Retina (tissue), 1 donor: ENCODE results near the gene MTARC1.

ENCODE experiments used
- DNase-seq: peaks from one replicate; pipeline ENCODE4 v3.0.0-alpha.2; 2016

The MTARC1 gene

DNA sequence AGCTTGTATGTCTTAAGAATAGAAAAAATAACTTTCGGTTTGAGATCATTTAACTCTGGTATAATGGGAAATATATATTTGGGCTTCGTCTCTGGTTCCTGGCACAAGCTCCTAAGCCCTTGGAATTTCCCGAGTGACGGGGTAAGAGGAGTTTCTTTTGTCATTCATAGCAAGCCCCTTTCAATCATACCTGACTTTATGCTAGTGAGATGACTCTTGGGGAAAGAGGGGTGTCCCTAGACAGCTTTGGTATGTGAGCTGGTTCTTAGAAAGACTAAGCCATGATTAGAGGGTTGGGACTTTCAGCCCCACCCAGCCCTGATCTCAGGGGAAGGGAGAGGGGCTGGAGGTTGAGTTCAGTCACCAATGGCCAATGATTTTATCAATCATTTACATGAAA lies 13.9 kb upstream of the MTARC1 start:
- no peak for DNase-seq

DNA sequence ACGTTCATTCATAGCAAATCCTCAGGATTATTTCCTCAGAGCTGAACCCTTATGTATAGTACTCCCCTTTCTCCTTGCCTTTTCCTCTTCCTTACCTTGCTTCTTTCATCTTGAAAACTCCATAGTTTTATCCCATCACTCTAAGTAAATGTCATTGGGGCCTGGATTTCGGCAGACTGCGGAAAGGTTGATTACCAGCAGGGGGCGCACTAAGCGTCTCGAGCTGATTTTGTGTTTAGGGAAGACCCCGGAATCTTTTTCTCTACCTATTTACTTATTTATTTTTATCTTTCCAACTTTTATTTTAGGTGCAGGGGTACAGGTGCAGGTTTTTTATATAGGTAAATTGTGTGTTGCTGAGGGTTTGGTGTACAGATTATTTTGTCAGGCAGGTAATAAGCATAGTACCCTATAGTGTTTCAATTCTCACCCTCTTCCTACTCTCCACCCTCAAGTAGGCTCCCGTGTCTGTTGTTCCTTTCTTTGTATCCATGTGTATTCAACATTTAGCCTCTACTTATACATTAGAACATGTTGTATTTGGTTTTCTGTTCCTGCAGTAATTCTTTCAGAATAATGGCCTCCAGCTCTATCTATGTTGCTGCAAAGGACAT lies 11.4 kb upstream of the MTARC1 start:
- peak; percentile 50 for DNase-seq

DNA sequence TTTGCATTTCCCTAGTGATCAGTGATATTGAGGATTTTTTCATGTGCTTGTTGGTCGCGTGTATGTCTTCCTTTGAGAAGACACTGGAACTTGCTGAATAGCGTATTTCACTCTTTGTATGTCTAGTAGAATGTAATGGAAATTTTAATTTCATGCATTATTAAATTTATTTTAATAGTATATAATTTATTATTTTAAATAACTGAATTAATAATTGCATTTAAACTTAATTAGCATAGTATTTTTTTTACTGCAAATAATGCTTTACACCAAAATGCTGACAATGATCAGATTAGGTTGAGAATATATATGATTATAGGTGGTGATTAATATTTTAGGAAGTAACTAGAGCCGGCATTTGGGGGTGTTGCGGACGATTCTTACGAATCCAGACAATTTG lies 10.5 kb upstream of the MTARC1 start:
- DNase-seq: no peak

DNA sequence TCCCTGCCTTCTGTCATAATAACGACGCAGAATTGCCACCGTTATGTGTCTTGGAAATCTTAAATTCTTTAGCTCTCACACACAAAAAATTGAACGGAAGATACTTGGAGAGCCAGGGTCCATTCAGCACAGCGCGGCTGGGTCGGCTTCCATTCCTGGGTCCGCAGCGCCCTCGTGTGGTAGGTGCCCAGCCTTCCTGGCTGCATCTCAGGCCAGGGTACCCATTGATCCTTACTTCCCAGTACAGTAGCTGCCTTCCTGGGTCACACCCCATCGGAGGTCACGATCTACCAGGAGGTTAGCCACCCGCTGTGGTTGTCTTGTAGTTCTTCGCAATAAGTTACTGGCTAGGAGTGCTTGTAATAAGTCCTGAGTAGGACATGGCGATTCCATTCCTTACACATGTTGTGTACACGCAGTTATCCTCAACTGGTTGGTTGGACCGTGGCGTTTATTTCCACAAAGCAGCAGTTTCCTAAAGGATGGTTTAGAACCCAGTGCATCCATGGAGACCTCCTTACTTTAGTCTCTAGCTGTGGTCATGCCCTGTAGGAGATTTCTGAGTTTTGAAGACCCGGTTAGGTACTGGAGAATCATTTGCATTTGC lies 9.9 kb upstream of the MTARC1 start:
- DNase-seq: peak; percentile 88

DNA sequence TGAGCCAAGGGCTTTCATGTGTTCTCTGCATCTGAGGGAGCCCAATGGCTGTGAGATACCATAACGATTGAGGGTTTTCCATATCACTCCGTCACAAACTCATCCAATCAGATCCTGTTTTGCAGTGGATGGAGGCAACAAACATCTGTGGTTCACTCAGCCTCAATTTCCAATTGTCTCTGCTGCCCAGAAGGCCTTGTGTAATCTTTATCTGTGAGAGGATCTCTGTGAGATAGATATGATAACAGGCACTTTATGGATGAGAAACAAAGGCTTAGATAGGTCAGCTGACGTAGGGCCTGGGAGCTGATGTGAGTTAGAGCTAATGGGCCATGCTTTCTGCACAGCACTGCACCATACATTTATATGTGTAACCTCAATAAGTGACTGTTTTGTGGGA lies 3.3 kb upstream of the MTARC1 start:
- peak; percentile 25 for DNase-seq

DNA sequence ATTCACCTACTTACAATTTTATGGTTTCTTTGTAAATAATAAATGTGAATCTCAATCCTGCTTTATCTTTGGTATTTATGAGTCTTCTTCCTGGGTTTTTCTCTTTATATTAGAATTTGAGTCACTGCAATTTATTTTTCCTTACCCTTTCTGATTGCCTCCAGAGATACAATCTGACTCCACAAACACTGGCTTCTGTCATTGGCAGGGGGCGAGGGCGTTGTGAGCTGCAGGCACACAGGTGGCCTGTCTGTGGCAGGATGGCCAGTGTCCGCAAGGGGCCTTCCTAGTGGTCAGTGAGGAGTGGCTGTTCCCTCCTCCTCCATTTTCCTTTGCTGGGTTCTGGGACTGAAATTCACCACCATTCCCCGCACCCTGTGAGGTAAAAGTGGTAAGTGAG lies 2.0 kb upstream of the MTARC1 start:
- DNase-seq: no peak

DNA sequence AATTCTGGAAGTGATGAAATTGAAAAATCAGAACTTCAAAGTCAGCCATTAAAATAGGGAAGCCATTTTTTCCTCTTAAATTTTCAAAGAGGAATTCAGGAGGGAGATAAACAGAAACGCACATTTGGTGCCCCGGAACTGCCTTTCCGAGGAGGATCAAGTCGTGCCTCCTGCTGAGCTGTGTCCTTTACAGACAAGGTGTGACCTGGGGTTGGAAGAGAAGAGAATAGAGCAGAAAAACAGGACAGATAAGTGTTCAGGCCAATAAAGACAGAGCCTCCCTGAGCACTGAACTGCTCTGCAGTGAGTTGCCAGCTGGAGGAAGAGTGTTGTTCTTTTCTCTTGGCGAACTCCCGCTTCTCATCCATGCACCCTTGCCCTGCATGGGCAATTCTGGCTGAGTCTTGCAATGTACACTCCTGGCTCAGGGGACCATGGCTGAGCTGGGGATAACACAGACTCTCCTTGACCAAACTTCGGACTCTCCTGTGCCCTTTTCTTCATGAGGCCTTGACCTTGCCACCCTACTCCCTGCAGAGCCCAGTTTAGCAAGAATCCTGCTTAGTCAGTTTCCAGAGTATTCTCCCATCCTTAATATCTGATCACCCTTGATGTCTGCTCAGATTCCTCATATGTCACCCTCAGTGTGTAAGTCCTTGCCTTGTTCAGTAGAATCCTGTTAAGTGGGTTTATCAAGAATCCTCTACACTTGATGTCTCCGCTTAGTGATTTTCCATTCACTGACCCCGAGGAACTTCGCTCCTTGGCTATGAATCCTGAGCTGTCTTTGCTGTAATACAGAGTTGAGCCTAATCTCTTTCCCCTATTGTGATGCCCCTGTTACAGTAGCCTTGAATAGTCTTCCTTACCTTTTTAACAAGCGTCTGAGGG lies 1.3 kb upstream of the MTARC1 start:
- peak; percentile 17 for DNase-seq

DNA sequence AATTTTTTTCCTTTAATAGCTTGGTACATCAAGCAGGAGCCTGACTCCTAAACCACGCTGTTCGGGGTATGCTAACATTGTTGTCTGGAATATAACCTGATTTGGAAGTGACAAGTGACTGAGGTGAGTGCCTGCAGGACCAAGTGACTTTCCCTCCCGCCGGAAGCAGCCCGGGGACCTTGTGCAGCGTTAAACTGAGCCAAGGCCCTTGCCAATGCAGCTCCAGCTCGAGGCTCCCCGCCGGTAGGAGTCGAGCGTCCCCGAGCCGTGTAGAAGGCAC lies 716 bp upstream of the MTARC1 start:
- no peak for DNase-seq

DNA sequence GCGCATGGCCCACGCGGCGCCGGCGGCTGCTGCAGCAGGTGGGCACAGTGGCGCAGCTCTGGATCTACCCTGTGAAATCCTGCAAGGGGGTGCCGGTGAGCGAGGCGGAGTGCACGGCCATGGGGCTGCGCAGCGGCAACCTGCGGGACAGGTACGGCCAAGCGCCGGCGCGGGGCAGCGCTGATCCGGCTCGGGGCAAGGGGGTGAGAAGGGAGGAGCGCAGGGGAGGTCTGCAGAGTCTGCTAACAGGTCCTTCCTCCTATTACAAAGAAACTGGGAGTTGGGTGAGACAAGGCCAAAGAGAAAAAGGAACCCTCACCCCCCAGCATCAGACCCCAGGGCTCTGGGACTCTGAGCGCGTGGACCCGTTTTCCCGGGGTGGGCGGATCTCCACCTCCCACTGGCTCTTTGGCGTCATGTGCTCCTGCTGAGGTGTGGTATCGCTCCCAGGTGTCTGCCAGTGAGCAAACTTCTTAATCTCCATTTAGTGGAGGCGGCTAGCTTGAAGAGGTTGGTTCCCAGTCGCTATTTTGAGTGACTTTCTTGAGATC lies 431 bp downstream of the MTARC1 start:
- DNase-seq: peak; percentile 81

DNA sequence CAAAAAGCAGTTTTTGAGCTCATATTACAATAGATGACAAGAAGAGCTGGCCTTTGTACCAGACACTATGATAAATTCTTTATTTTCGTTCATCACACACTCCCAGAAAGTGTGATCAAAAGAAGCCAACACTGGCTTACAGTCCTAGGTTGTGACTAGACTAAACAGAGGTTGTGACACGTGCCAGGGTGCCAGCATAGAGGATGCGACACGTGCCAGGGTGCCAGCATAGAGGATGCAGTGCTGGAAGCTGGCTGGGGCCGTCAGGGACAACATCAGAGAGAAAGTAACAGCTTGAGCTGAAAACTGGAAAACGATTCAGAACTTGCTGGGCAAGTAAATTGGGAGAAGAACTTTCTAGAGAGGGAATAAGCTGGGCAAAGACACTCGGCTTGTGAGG lies 2.2 kb downstream of the MTARC1 start:
- no peak for DNase-seq

DNA sequence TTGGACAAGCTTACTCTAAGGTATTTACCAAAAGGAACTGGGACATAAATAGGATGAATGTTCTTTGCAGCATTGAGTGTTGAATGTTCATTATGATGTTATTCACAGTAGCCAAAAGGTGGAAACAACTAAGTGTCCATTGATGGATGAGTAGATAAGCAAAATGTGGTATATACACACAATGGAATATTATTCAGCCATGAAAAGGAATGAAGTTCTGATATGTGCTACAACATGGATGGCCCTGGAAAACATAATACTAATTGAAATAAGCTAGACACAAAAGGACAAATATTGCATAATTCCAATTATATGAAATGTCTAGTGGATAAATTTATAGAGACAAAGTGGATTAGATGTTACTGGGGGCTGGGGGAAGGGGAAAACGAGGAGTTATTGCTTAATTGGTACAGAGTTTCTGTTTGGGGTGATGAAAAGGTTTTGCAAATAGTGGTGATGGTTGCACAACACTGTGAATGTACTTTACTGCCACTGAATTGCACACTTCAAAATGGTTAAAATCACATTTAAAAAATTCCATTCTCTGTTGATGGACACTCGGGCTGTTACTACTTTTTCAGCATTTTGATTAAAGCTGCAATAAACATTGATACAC lies 2.9 kb downstream of the MTARC1 start:
- no peak for DNase-seq

DNA sequence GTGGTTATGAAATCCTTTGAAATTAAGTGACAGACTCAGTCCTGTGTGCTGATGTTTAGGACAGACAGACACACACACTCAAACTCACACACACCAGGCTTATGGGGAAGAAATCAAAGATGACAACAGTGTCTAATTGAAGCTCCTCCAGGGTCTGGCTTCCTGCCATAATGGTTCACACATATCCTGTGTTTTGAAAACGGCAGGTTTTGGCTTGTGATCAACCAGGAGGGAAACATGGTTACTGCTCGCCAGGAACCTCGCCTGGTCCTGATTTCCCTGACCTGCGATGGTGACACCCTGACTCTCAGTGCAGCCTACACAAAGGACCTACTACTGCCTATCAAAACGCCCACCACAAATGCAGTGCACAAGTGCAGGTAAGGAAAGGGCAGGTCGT lies 4.6 kb downstream of the MTARC1 start:
- no peak for DNase-seq

DNA sequence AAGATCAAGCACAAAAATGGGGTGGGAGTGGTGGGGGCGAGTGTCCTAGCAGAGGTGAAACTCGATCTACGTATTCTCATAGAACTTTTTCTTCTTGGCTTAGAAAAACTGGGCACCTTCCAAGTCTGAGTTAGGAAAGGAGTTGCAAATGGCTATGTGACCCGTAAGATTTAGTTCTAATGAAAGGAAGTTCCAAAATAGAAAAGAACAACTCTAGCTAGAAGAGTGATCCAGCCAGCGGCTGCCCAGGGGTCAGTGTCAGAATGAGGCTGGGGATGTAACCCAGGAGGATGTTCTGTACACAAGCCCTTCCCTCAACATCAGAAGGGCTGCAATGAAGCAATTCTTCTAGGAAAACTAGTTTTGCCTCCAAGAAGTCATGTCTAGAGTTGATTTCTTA lies 5.2 kb downstream of the MTARC1 start:
- DNase-seq: no peak

DNA sequence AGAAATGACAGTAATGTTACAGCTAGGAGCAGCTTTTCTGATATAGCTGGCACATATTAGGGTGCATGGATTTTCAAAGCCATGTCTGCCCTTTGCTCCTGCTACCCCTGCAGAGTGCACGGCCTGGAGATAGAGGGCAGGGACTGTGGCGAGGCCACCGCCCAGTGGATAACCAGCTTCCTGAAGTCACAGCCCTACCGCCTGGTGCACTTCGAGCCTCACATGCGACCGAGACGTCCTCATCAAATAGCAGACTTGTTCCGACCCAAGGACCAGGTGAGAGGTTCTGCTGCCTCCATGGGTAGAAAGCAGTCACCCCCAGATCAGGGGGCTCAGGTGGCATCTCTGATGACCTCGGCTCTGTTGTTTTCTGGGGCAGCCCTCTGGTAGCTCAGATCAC lies 9.8 kb downstream of the MTARC1 start:
- no peak for DNase-seq

DNA sequence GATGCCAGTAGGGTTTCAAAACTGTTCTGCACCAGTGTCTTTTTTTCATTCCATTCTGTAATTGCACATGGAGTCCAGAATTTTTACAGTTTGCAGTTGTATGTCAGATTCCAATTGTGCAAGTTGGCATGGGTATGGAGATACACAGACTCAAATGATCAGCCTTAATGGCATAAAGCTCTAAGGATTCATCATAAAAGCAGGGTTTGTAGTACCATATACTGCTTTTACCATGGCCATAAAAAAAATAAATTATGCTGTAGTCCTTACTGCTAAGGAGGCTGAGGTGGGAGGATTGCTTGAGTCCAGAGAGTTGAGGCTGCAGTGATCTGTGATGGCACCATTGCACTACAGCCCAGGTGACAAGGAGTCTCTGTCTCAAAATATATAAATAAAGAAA lies 10.3 kb downstream of the MTARC1 start:
- no peak for DNase-seq

DNA sequence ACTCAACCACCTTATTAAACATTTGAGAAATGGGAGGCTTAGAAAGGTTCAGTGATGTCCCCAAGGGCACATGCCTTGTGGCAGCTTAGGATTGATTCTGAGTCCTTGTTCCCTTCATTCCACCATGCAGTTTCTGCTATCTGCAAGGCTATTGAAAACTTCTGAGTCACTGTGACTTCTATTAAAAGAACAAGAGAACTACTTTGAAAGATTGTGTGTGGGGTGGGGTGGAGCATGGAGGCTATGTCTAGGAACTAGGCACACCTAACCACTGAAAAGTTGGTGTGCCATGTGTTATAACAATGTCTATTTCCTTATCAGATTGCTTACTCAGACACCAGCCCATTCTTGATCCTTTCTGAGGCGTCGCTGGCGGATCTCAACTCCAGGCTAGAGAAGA lies 10.8 kb downstream of the MTARC1 start:
- DNase-seq: no peak

DNA sequence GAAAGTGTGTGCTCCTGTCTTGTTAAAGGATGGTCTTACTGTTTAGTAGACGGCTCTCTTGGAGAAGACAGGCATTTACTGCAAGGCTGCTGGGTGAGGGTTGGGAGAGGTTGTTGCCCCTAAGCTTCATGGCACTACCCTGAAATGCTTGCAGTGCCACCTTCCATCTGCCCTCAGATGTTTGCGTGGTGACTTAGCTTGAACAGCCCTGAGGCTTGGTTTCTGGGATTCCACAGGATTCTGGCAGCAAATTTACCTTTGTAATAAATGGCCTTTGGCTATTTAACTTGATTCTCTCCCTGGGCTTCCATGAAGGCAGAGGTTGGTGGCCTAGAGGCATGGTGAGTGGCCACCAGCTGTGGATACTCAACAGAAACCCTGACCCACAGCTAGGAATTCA lies 11.6 kb downstream of the MTARC1 start:
- no peak for DNase-seq

DNA sequence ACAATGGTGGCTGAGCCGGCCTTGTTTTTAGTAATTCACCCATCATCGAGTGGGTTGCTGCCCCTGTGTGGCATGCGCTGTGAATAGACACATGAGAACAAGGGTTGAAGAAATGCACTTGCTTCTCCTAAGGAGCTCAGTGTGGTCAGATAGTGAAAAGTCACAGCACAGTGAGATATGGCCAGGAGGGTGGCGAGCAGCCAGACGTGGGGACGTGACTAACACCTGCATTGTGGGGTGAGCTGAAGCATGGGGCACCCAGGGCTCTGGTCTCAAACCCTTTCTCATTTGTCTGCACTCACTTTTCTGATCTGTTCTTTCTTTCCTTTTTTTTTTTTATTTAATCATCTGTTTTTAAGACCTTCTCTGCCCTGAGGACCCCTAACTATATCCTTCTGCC lies 13.5 kb downstream of the MTARC1 start:
- DNase-seq: no peak

DNA sequence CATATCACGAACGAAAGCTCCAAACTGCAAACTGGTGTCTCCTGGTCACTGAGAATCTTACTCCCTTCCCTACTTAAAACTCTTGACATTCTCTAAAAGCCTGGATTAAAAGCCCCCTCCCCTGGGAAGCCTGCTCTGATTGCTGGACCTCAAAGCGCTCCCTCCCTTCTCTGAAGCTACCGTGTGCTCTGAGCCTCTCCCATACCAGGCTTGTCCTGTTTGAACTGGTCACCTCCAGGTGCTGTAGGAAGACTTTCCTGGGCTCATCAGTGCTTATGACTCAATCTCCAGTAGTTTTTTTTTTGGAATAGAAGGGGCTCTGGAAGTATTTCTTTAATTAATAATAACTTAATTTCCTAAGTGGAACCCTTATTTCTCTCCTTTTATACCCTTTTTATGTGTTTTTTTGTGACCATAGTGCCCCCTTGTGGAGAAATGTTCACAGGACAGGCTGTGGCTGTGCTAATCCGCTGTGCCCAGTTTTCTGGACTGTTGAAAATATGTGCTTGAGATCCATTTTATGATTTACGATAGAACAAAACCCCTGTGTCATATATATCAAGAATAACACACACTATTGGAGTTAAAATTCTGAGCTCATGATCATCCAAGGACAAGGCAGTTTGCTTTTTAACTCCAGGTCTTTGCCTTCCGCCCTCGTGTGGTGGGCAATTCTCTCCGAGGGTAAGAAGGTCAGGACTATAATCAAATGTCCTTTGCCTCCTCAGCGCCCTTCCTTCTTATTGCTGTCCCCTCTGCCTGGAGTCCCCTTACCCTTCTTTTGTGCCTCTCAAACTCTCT lies 16.9 kb downstream of the MTARC1 start:
- DNase-seq: peak; percentile 58

DNA sequence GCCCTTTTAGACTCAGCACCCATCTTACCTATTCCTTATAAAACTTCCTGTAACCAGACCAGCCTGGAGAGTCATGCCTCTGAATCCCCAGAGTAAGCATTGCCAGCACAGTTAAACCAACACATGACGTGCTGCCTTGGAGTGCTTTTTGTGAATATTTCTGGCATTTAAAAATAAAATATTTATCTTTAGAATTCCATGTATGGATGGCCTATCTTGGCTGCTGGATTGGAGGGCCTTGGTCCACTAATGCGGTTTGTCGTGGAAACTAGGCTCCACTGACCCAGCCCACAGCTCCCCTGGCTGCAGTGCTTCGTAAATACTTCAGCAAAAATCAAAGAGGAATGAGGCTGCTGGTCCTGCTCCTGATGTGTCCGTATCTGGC lies 17.5 kb downstream of the MTARC1 start:
- no peak for DNase-seq

DNA sequence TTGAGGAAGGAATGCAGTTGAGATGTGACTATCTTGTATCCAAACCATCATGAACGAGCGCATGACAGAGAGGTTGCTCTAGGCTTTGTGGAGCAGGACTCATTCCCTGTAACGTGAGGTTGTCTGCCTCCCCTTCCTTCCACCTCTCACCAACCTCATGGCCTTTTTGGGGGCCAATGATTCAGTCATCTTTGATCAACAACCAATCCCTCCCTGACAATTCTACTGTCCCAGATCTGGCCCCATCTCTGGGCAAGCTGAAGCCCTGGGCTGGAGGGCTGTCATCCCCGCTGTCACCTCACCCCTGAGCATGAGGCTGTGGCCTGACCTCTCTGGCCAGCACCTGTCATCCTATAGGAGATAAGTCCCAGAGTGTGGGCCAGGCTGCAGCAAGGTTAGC lies 19.7 kb downstream of the MTARC1 start:
- DNase-seq: no peak

DNA sequence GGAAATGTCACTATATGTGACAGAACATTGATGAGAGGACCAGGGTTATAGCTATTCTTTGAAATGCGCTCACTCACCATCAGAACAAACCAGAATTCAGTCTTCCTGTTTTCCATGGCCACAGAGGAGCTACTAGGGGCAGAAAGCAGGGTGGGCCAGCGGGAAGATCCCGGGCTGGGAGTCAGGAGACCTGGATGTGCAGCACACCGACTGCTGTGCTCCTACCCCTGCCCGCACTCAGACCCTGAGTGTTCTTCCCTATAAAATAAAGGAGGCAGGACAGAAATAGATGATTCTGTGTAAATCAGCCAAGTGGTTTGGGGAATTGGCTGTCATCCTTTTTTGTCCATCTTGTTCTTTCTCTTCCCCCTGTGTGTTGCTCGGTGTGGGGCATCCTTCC lies 21.0 kb downstream of the MTARC1 start:
- DNase-seq: peak; percentile 34
